GM18870 (cell line): Measurements from ENCODE around the gene ATP11C.
"Not testable (repeated sequence)": the region's sequence is repeated elsewhere in the genome, so short reads cannot be mapped to it uniquely, and the experiment has no call there.

Experiments
- ATAC-seq: cut with Tn5 transposase; IDR thresholded peaks from one replicate; pipeline ENCODE4 v1.9.1; 2021; ENCODE audit warnings: moderate library complexity; ENCODE audit not compliant: unreplicated experiment

ATP11C gene

GRCh38 chrX:139924696-139925095 lies 8.2 kb downstream of the ATP11C start:
- no peak for ATAC-seq

- no peak for ATAC-seq
These were observed 8.7 kb downstream of the ATP11C start for GRCh38 chrX:139924069-139924695.

- ATAC-seq = not testable (repeated sequence)
These were observed 11.7 kb downstream of the ATP11C start for GRCh38 chrX:139921142-139921541.

- no peak for ATAC-seq
These were observed 12.5 kb downstream of the ATP11C start for GRCh38 chrX:139920316-139920715.

- ATAC-seq = no peak
These were observed 18.4 kb downstream of the ATP11C start for GRCh38 chrX:139914421-139914820.

GRCh38 chrX:139909712-139910111 lies 23.1 kb downstream of the ATP11C start:
- peak; percentile 71 for ATAC-seq

GRCh38 chrX:139907078-139907477 lies 25.8 kb downstream of the ATP11C start:
- ATAC-seq = no peak

- ATAC-seq = no peak
These were observed 27.1 kb downstream of the ATP11C start for GRCh38 chrX:139905743-139906142.

GRCh38 chrX:139905051-139905450 lies 27.8 kb downstream of the ATP11C start:
- ATAC-seq = no peak

GRCh38 chrX:139903210-139903609 lies 29.6 kb downstream of the ATP11C start:
- ATAC-seq = no peak

GRCh38 chrX:139902559-139902958 lies 30.3 kb downstream of the ATP11C start:
- no peak for ATAC-seq

GRCh38 chrX:139898334-139898733 lies 34.5 kb downstream of the ATP11C start:
- no peak for ATAC-seq

GRCh38 chrX:139892512-139892911 lies 40.3 kb downstream of the ATP11C start:
- peak; percentile 90 for ATAC-seq

GRCh38 chrX:139890991-139891700 lies 41.7 kb downstream of the ATP11C start:
- no peak for ATAC-seq

- ATAC-seq = no peak
These were observed 43.1 kb downstream of the ATP11C start for GRCh38 chrX:139889760-139890159.

- no peak for ATAC-seq
These were observed 48.9 kb downstream of the ATP11C start for GRCh38 chrX:139883984-139884383.

GRCh38 chrX:139882299-139882698 lies 50.6 kb downstream of the ATP11C start:
- no peak for ATAC-seq

- ATAC-seq = no peak
These were observed 51.3 kb downstream of the ATP11C start for GRCh38 chrX:139881572-139881971.

GRCh38 chrX:139881130-139881529 lies 51.7 kb downstream of the ATP11C start:
- ATAC-seq = no peak

GRCh38 chrX:139877710-139878414 lies 55.0 kb downstream of the ATP11C start:
- ATAC-seq = no peak

- ATAC-seq = no peak
These were observed 57.0 kb downstream of the ATP11C start for GRCh38 chrX:139875841-139876240.

- no peak for ATAC-seq
These were observed 63.1 kb downstream of the ATP11C start for GRCh38 chrX:139869796-139870195.
